Natural killer cell (primary cell): Measurements from ENCODE around the gene CACNA1C. TPM values are rescaled to one million over a fixed set of nuclear protein-coding genes. Genes with fewer than 3 reads are reported as not detected.

Source experiments
- ATAC-seq, 3 donors: fragments of 150-1000 bp in 2 of 3; fragments of 200-7000 bp in 1 of 3; cut with Tn5 transposase; 1 replicate in 1 of 3; 2 replicates in 2 of 3; pipeline ENCODE4 v1.10.0; 2021; ENCODE audit warnings: mild to moderate bottlenecking in 2 of 3, moderate library complexity in 2 of 3
- DNase-seq, 2 donors: peaks; one replicate each; pipeline versions ENCODE4 v3.0.0 to v3.0.0-alpha.2; 2013 to 2021; ENCODE audit warnings: mixed read lengths in 1 of 2
- H3K27ac ChIP-seq: one replicate; pipeline ENCODE4 v1.5.1; 2013; ENCODE audit warnings: mild to moderate bottlenecking, low read length
- H3K27me3 ChIP-seq: one replicate; pipeline ENCODE4 v1.6.1; 2013; ENCODE audit warnings: low read length; ENCODE audit not compliant: control insufficient read depth, insufficient read depth
- H3K36me3 ChIP-seq: one replicate; pipeline ENCODE4 v1.6.1; 2013; ENCODE audit warnings: low read length; ENCODE audit not compliant: control insufficient read depth, insufficient read depth
- H3K4me1 ChIP-seq: one replicate; pipeline ENCODE4 v1.6.1; 2013; ENCODE audit warnings: low read length; ENCODE audit not compliant: control insufficient read depth, insufficient read depth
- H3K4me3 ChIP-seq: one replicate; pipeline ENCODE4 v1.5.1; 2013; ENCODE audit warnings: low read length
- H3K9me3 ChIP-seq: one replicate; pipeline ENCODE4 v1.6.1; 2013; ENCODE audit warnings: low read length; ENCODE audit not compliant: control insufficient read depth, insufficient read depth
- H3K27ac Mint-ChIP-seq, 2 donors: one replicate each; pipeline ENCODE4 v1.8.0; 2022; ENCODE audit warnings: mild to moderate bottlenecking in 2 of 2, mixed read lengths in 2 of 2, moderate library complexity in 1 of 2
- H3K27me3 Mint-ChIP-seq, 2 donors: one replicate each; pipeline ENCODE4 v1.8.0; 2022; ENCODE audit warnings: low read depth in 2 of 2, mixed read lengths in 2 of 2
- H3K36me3 Mint-ChIP-seq: one replicate; pipeline ENCODE4 v1.8.0; 2022; ENCODE audit warnings: mixed read lengths
- H3K4me1 Mint-ChIP-seq, 2 donors: one replicate each; pipeline ENCODE4 v1.8.0; 2022; ENCODE audit warnings: mixed read lengths in 2 of 2
- H3K4me3 Mint-ChIP-seq: one replicate; pipeline ENCODE4 v1.8.0; 2022; ENCODE audit warnings: mild to moderate bottlenecking, moderate library complexity, mixed read lengths
- H3K9me3 Mint-ChIP-seq, 2 donors: one replicate each; pipeline ENCODE4 v1.8.0; 2022; ENCODE audit warnings: mixed read lengths in 2 of 2
- WGBS: methylation state at CpG from one replicate; pipeline ENCODE4 v1.1.7; 2013; ENCODE audit warnings: missing lambda C conversion rate; ENCODE audit not compliant: insufficient coverage; 5-methylcytosine and 5-hydroxymethylcytosine counted together
- intact Hi-C: fragments of 100-400 bp; cut with micrococcal nuclease; formaldehyde crosslinking; loops from one replicate; pipeline ENCODE4 v1.14.2; 2022
- total RNA-seq, 4 donors: library from RNA; stranded (reverse); fragments of 120-200 nt in 1 of 4; gene quantifications; one replicate each; pipeline versions ENCODE4 v1.2.3 to v1.2.4, GENCODE V29; 2013 to 2022
- TF ChIP-seq, protein P1 (sequence below): fragments of 200-600 bp; IDR thresholded peaks from one replicate; pipeline ENCODE4 v1.8.0; 2022; ENCODE audit warnings: antibody characterized with exemption

The CACNA1C gene
- total RNA-seq, 3 donors from 2014 or later (not counting 1 experiment from before 2014, with no cell fraction given) = 0.07 to 0.35 (median 0.08) TPM

DNA sequence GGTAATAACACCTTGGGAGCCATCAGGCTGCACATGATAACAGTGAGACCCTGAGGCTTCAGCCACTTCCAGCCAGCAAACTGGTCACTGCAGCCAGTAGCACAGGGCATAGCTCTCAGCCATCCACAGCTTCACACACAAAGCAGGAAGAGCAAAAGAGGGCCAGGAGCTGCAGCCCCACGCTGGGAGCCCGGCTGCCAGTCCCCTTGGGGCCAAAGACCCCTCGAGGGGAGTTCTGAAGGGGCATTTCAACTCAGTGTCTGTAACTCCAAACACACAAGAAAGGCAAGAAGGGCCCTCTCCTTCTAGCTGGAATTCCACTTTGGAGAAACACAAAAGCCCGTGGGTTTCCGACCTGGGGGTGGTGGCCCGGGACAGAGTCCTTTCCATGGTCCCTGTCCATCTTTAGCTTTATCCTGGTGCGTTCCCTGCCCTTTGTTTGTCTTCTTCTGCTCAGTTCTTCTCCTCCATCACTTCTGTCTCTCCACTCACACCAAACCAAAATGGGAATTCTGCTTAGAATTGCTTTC lies 590.2 kb downstream of the CACNA1C start:
- Histone ChIP-seq H3K36me3 (no peaks in the 10 kb centered on the region), H3K4me1 (no peaks in the 10 kb centered on the region), H3K4me3 (no peak overlapping the region), H3K27ac (no peak overlapping the region), H3K9me3 (no peaks in the 10 kb centered on the region), H3K27me3 (peaks cover 5% of the 10 kb centered on the region)
- TF ChIP-seq, protein P1, sequence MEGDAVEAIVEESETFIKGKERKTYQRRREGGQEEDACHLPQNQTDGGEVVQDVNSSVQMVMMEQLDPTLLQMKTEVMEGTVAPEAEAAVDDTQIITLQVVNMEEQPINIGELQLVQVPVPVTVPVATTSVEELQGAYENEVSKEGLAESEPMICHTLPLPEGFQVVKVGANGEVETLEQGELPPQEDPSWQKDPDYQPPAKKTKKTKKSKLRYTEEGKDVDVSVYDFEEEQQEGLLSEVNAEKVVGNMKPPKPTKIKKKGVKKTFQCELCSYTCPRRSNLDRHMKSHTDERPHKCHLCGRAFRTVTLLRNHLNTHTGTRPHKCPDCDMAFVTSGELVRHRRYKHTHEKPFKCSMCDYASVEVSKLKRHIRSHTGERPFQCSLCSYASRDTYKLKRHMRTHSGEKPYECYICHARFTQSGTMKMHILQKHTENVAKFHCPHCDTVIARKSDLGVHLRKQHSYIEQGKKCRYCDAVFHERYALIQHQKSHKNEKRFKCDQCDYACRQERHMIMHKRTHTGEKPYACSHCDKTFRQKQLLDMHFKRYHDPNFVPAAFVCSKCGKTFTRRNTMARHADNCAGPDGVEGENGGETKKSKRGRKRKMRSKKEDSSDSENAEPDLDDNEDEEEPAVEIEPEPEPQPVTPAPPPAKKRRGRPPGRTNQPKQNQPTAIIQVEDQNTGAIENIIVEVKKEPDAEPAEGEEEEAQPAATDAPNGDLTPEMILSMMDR = no peak
- H3K27ac Mint-ChIP-seq = no peak overlapping the region
- intact Hi-C loops = no loop called here
- no peak for DNase-seq
- peaks cover 0 to 5% of the 10 kb centered on the region in 2 donors for H3K4me1 Mint-ChIP-seq
- no peaks in the 10 kb centered on the region for H3K9me3 Mint-ChIP-seq
- no peaks in the 10 kb centered on the region for H3K36me3 Mint-ChIP-seq
- H3K27me3 Mint-ChIP-seq = peaks cover 36 to 38% of the 10 kb centered on the region in 2 donors
- no peak for ATAC-seq
- 83% methylated on average over 7 of the region's 7 CpGs for WGBS
- H3K4me3 Mint-ChIP-seq = no peak overlapping the region

DNA sequence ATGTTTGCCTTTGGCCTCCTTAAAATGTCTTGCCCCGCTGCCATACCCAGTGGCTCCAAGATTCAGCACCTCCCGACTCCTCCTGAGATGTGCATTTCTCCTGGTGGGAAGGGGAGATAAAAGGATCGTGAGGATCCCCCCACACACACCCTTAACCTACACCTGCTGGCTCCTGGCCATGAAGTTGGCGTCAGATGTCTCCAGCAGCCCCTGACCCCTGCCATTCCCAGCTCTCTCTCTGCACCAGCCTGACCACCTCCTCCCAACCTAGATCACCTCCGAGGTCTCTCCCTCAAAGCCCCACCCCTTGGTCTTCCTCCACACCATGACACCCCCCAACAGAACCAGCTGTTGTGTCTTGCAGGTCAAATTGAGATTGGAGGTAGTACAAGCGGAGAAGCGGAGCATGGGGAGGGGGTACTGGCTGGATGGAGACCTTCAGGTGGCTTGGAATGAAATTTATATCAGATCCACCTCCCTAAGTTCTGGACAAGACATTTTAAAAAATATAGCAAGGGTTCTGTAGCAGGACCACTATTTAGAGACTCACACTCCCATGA lies 590.9 kb downstream of the CACNA1C start:
- intact Hi-C loops = no loop called here
- Mint-ChIP-seq H3K27me3 (peaks cover 31 to 38% of the 10 kb centered on the region in 2 donors), H3K9me3 (no peaks in the 10 kb centered on the region), H3K4me1 (peaks cover 0 to 5% of the 10 kb centered on the region in 2 donors), H3K4me3 (no peak overlapping the region), H3K36me3 (no peaks in the 10 kb centered on the region), H3K27ac (no peak overlapping the region)
- Histone ChIP-seq H3K4me1 (no peaks in the 10 kb centered on the region), H3K9me3 (no peaks in the 10 kb centered on the region), H3K27ac (no peak overlapping the region), H3K36me3 (no peaks in the 10 kb centered on the region), H3K4me3 (no peak overlapping the region), H3K27me3 (peaks cover 5% of the 10 kb centered on the region)
- TF ChIP-seq, protein P1 = no peak
- DNase-seq = no peak
- 87% methylated on average over 5 of the region's 7 CpGs for WGBS
- no peak for ATAC-seq

DNA sequence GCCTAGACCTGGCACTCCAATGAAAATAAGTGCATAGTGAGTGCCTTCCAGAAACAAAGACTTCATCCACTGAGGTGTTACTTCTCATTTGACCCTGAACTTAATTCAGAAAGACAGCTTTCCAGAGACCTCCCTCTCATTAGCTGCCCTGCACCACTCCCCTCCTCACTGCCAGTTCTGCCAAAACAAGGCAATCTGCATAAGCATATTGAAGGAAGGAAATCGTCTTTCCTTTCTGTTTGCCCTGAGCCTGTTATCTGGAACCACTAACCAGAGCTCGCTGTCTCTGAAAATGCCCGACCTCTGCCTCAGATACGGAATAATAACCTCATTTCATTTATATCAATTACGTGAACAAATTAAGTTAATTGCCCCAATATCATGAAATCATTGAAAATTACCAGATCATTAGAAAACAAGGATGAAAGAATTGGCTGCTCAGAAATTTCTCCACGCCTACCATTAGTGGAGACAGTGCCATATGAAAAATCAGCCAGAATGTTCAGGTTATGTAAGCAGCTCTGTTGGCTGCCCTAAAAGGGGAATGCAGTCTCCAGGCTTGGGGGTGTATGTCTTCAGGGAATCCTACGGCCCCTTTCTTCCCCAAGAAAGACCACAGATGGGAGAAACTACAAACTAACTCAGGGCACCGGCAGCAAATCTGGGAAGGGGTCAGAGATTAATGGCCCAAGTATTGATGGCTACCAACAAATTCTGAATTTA lies 592.1 kb downstream of the CACNA1C start:
- no peak overlapping the region for H3K27ac Mint-ChIP-seq
- no peak overlapping the region for H3K27ac ChIP-seq
- TF ChIP-seq, protein P1 = no peak
- H3K9me3 ChIP-seq = no peaks in the 10 kb centered on the region
- ATAC-seq (no peak), DNase-seq (no peak)
- peaks cover 5% of the 10 kb centered on the region for H3K27me3 ChIP-seq
- H3K4me3 Mint-ChIP-seq = no peak overlapping the region
- H3K36me3 Mint-ChIP-seq = no peaks in the 10 kb centered on the region
- H3K4me1 Mint-ChIP-seq = peaks cover 0 to 8% of the 10 kb centered on the region in 2 donors
- WGBS = 18% methylated on average over 8 of the region's 8 CpGs
- intact Hi-C loops = no loop called here
- H3K4me1 ChIP-seq = no peaks in the 10 kb centered on the region
- peaks cover 35 to 43% of the 10 kb centered on the region in 2 donors for H3K27me3 Mint-ChIP-seq
- H3K4me3 ChIP-seq = no peak overlapping the region
- no peaks in the 10 kb centered on the region for H3K9me3 Mint-ChIP-seq
- H3K36me3 ChIP-seq = no peaks in the 10 kb centered on the region
